ENCODE measurements around the gene PPIF. TPM values are rescaled to one million over a fixed set of nuclear protein-coding genes. Genes with fewer than 3 reads are reported as not detected.
A peak's percentile ranks its signal among the peaks of the same experiment; 100 is the strongest.

Gene PPIF
- total RNA-seq, 3 donors from 2014 or later = 54.6 to 88.5 (median 77.3) TPM

GRCh38 chr10:79306644-79307220, 40.5 kb upstream of the PPIF start:
- Histone ChIP-seq H3K9me3 (no peaks in the 10 kb centered on the region), H3K4me1 (ENCODE audit: low read depth) (no peaks in the 10 kb centered on the region), H3K36me3 (ENCODE audit: low read depth) (peaks cover 6% of the 10 kb centered on the region), H3K4me3 (no peak overlapping the region)
- DNase-seq = peak in 1 of 3 donors; percentile 36
- TF ChIP-seq, protein P1, sequence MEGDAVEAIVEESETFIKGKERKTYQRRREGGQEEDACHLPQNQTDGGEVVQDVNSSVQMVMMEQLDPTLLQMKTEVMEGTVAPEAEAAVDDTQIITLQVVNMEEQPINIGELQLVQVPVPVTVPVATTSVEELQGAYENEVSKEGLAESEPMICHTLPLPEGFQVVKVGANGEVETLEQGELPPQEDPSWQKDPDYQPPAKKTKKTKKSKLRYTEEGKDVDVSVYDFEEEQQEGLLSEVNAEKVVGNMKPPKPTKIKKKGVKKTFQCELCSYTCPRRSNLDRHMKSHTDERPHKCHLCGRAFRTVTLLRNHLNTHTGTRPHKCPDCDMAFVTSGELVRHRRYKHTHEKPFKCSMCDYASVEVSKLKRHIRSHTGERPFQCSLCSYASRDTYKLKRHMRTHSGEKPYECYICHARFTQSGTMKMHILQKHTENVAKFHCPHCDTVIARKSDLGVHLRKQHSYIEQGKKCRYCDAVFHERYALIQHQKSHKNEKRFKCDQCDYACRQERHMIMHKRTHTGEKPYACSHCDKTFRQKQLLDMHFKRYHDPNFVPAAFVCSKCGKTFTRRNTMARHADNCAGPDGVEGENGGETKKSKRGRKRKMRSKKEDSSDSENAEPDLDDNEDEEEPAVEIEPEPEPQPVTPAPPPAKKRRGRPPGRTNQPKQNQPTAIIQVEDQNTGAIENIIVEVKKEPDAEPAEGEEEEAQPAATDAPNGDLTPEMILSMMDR (IDR thresholded peaks at IDR 0.05) = no peak
- no peak for ATAC-seq
- intact Hi-C loops (cut with DNase I, micrococcal nuclease) = no loop called here

DNA sequence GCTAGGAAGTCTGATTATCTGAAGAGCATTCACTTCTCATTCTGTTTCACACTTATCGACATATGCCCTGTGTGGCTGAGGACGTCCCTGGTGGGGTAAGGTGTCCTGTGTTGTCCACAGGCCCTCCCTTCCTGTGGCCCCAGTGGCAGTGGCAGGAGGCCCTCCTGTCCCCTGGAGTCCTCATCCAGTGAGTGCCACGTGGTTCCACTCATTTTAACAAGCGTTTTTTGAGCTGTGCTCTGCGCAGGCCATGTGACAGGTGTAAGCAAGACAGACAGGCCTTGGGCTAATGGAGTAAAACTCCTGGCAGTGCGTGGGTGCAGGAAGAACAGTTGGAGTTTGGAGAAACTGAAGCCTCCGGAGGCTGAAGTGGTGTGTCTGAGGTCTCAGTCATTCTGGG, 39.3 kb upstream of the PPIF start:
- DNase-seq = peak in 2 of 3 donors; percentile 11 to 24
- H3K4me3 ChIP-seq = no peak overlapping the region
- peaks cover 6% of the 10 kb centered on the region for H3K36me3 ChIP-seq (ENCODE audit: low read depth)
- no peaks in the 10 kb centered on the region for H3K4me1 ChIP-seq (ENCODE audit: low read depth)
- intact Hi-C loops (cut with DNase I, micrococcal nuclease) = no loop called here
- ATAC-seq = no peak
- TF ChIP-seq, protein P1 (IDR thresholded peaks at IDR 0.05) = no peak
- H3K9me3 ChIP-seq = no peaks in the 10 kb centered on the region

GRCh38 chr10:79308969-79309665, 38.2 kb upstream of the PPIF start:
- Histone ChIP-seq H3K4me1 (ENCODE audit: low read depth) (no peaks in the 10 kb centered on the region), H3K9me3 (no peaks in the 10 kb centered on the region), H3K4me3 (no peak overlapping the region), H3K36me3 (ENCODE audit: low read depth) (peaks cover 6% of the 10 kb centered on the region)
- ATAC-seq (peak; percentile 21), DNase-seq (peak in 2 of 3 donors; percentile 46 to 59)
- TF ChIP-seq, protein P1 (IDR thresholded peaks at IDR 0.05) = no peak
- intact Hi-C loops (cut with DNase I, micrococcal nuclease) = no loop called here

GRCh38 chr10:79310200-79310865, 36.9 kb upstream of the PPIF start:
- DNase-seq = peak in 2 of 3 donors; percentile 31 to 55
- Histone ChIP-seq H3K4me1 (ENCODE audit: low read depth) (peaks cover 7% of the 10 kb centered on the region), H3K36me3 (ENCODE audit: low read depth) (peaks cover 4% of the 10 kb centered on the region), H3K4me3 (no peak overlapping the region), H3K9me3 (no peaks in the 10 kb centered on the region)
- intact Hi-C loops (cut with DNase I, micrococcal nuclease) = no loop called here
- TF ChIP-seq, protein P1 (IDR thresholded peaks at IDR 0.05) = no peak
- no peak for ATAC-seq

DNA sequence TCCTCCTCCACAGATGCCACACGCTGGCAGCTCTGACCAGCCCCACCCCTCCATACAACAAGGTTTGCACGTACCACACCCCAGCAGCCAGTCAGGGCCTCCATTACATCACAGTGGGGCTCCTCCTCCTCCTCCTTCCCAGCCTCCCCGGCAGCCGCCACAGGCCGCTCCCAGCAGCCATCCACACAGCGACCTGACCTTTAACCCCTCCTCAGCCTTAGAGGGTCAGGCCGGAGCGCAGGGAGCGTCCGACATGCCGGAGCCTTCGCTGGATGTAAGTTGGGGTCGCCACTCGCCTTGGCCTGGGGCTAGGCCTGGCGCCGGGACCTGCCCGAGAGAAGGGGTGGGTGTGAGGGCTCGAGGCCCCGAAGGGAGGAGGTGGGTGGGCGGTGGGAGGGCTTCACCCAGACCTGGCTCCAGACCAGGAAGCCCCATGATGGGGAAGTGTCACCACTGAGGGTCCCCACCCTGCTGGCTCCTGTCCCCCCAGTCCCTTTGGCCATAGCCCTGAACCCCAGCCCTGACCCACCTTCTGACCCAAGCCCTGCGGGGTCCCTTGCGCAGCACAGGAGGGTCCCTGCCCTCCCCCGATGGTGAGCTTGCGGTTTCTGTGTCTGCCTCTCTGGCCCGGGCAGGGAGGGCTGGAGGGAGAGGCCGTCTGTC, 36.2 kb upstream of the PPIF start:
- ATAC-seq (peak; percentile 74), DNase-seq (peak; percentile 56 to 62 (median 60))
- Histone ChIP-seq H3K4me1 (ENCODE audit: low read depth) (peaks cover 7% of the 10 kb centered on the region), H3K4me3 (no peak overlapping the region), H3K36me3 (ENCODE audit: low read depth) (no peaks in the 10 kb centered on the region), H3K9me3 (no peaks in the 10 kb centered on the region)
- TF ChIP-seq, protein P1 (IDR thresholded peaks at IDR 0.05) = no peak
- intact Hi-C loops (cut with DNase I, micrococcal nuclease) = no loop called here

Data from mucosa of descending colon (tissue), 3 donors.